Stimulated activated naive CD8-positive, alpha-beta T cell treated with anti-CD3 and anti-CD28 coated beads, Interleukin-15, amount 100 ng/mL, for 72 hours (primary cell): ENCODE results near the gene ZNF365.

Experiments
- ATAC-seq: fragments of 150-1000 bp; cut with Tn5 transposase; 2 replicates; pipeline ENCODE4 v1.10.0; 2021; ENCODE audit warnings: mild to moderate bottlenecking, moderate library complexity
- DNase-seq, 2 donors: peaks; one replicate each; pipeline ENCODE4 v3.0.0; 2021 to 2022
- H3K27ac Mint-ChIP-seq, 2 donors: one replicate each; pipeline ENCODE4 v1.8.0; 2022; ENCODE audit warnings: mild to moderate bottlenecking in 2 of 2, mixed read lengths in 2 of 2, moderate library complexity in 2 of 2
- H3K27me3 Mint-ChIP-seq: one replicate; pipeline ENCODE4 v1.8.0; 2022; ENCODE audit warnings: mixed read lengths
- H3K4me1 Mint-ChIP-seq: one replicate; pipeline ENCODE4 v1.8.0; 2022; ENCODE audit warnings: mild to moderate bottlenecking, mixed read lengths
- H3K4me3 Mint-ChIP-seq, 2 donors: one replicate each; pipeline ENCODE4 v1.8.0; 2022; ENCODE audit warnings: mild to moderate bottlenecking in 2 of 2, mixed read lengths in 2 of 2, moderate library complexity in 1 of 2
- H3K9me3 Mint-ChIP-seq, 2 donors: one replicate each; pipeline ENCODE4 v1.8.0; 2022; ENCODE audit warnings: mixed read lengths in 2 of 2

ZNF365 gene

GRCh38 chr10:62373995-62374861, at the start of gene ZNF365:
Gene ZNF365, plus strand, starts transcription at chr10:62374369. Its CDS starts 1,825 bp downstream, at chr10:62376194.
- H3K27me3 Mint-ChIP-seq = peaks cover 51% of the 10 kb centered on the region

GRCh38 chr10:62326176-62326575, 48.0 kb upstream of the ZNF365 start:
- Mint-ChIP-seq H3K4me1 (no peaks in the 10 kb centered on the region), H3K27ac (no peak overlapping the region), H3K27me3 (peaks cover 50% of the 10 kb centered on the region), H3K4me3 (no peak overlapping the region), H3K9me3 (peaks cover 0 to 11% of the 10 kb centered on the region in 2 donors)
- no peak for DNase-seq
- no peak for ATAC-seq

More at GRCh38 chr10:62373995-62374861, at the start of gene ZNF365:
- Mint-ChIP-seq H3K27ac (peak within 1 kb of the TSS in 1 of 2 donors; percentile 62), H3K4me3 (peak within 1 kb of the TSS; percentile 79 to 81), H3K9me3 (no peaks in the 10 kb centered on the region), H3K4me1 (peaks cover 12% of the 10 kb centered on the region)
- ATAC-seq (peak; percentile 82), DNase-seq (peak; percentile 29 to 30)

- ATAC-seq (no peak), DNase-seq (no peak)
- Mint-ChIP-seq H3K9me3 (peaks cover 6 to 7% of the 10 kb centered on the region in 2 donors), H3K27me3 (peaks cover 42% of the 10 kb centered on the region), H3K4me1 (no peaks in the 10 kb centered on the region), H3K27ac (no peak overlapping the region), H3K4me3 (no peak overlapping the region)
These were observed 46.3 kb upstream of the ZNF365 start for GRCh38 chr10:62327885-62328284.

GRCh38 chr10:62330213-62330612, 44.0 kb upstream of the ZNF365 start:
- ATAC-seq = no peak
- DNase-seq = no peak
- Mint-ChIP-seq H3K4me3 (no peak overlapping the region), H3K27me3 (peaks cover 29% of the 10 kb centered on the region), H3K4me1 (no peaks in the 10 kb centered on the region), H3K27ac (no peak overlapping the region), H3K9me3 (peaks cover 10 to 16% of the 10 kb centered on the region in 2 donors)

- no peak for ATAC-seq
- DNase-seq = no peak
- Mint-ChIP-seq H3K27me3 (peaks cover 25% of the 10 kb centered on the region), H3K9me3 (peaks cover 10 to 16% of the 10 kb centered on the region in 2 donors), H3K4me3 (no peak overlapping the region), H3K4me1 (no peaks in the 10 kb centered on the region), H3K27ac (no peak overlapping the region)
These were observed 41.8 kb upstream of the ZNF365 start for GRCh38 chr10:62332406-62332805.

- peaks cover 14 to 21% of the 10 kb centered on the region in 2 donors for H3K9me3 Mint-ChIP-seq
- no peaks in the 10 kb centered on the region for H3K4me1 Mint-ChIP-seq
- ATAC-seq = no peak
- DNase-seq = no peak
- no peak overlapping the region for H3K27ac Mint-ChIP-seq
- H3K27me3 Mint-ChIP-seq = peaks cover 25% of the 10 kb centered on the region
- no peak overlapping the region for H3K4me3 Mint-ChIP-seq
These were observed 40.9 kb upstream of the ZNF365 start for GRCh38 chr10:62333135-62333889.

- DNase-seq (no peak), ATAC-seq (no peak)
- H3K27me3 Mint-ChIP-seq = peaks cover 22% of the 10 kb centered on the region
- H3K4me1 Mint-ChIP-seq = no peaks in the 10 kb centered on the region
- no peak overlapping the region for H3K4me3 Mint-ChIP-seq
- peaks cover 17 to 25% of the 10 kb centered on the region in 2 donors for H3K9me3 Mint-ChIP-seq
- no peak overlapping the region for H3K27ac Mint-ChIP-seq
These were observed 40.0 kb upstream of the ZNF365 start for GRCh38 chr10:62333988-62334682.

GRCh38 chr10:62335326-62335725, 38.8 kb upstream of the ZNF365 start:
- ATAC-seq = no peak

GRCh38 chr10:62336404-62336803, 37.8 kb upstream of the ZNF365 start:
- H3K27ac Mint-ChIP-seq = peak overlapping the region in 1 of 2 donors; percentile 20
- no peak for DNase-seq
- peaks cover 18% of the 10 kb centered on the region for H3K27me3 Mint-ChIP-seq
- H3K4me1 Mint-ChIP-seq = no peaks in the 10 kb centered on the region
- ATAC-seq = no peak
- no peak overlapping the region for H3K4me3 Mint-ChIP-seq
- H3K9me3 Mint-ChIP-seq = peaks cover 23 to 42% of the 10 kb centered on the region in 2 donors

More at GRCh38 chr10:62335326-62335725, 38.8 kb upstream of the ZNF365 start:
- Mint-ChIP-seq H3K4me1 (no peaks in the 10 kb centered on the region), H3K9me3 (peaks cover 21 to 35% of the 10 kb centered on the region in 2 donors), H3K27ac (no peak overlapping the region), H3K27me3 (peaks cover 18% of the 10 kb centered on the region), H3K4me3 (no peak overlapping the region)
- DNase-seq = no peak

GRCh38 chr10:62341419-62341818, 32.8 kb upstream of the ZNF365 start:
- DNase-seq = no peak
- peaks cover 9% of the 10 kb centered on the region for H3K27me3 Mint-ChIP-seq
- H3K4me3 Mint-ChIP-seq = no peak overlapping the region
- no peak for ATAC-seq
- H3K27ac Mint-ChIP-seq = no peak overlapping the region
- H3K4me1 Mint-ChIP-seq = no peaks in the 10 kb centered on the region
- H3K9me3 Mint-ChIP-seq = peaks cover 30 to 49% of the 10 kb centered on the region in 2 donors

GRCh38 chr10:62343000-62343399, 31.2 kb upstream of the ZNF365 start:
- ATAC-seq = no peak
- Mint-ChIP-seq H3K4me1 (no peaks in the 10 kb centered on the region), H3K27me3 (peaks cover 9% of the 10 kb centered on the region), H3K4me3 (no peak overlapping the region), H3K9me3 (peaks cover 36 to 54% of the 10 kb centered on the region in 2 donors), H3K27ac (no peak overlapping the region)
- DNase-seq = no peak

GRCh38 chr10:62348029-62348428, 26.1 kb upstream of the ZNF365 start:
- Mint-ChIP-seq H3K27ac (no peak overlapping the region), H3K9me3 (peaks cover 43 to 61% of the 10 kb centered on the region in 2 donors), H3K4me1 (peaks cover 13% of the 10 kb centered on the region), H3K27me3 (peaks cover 17% of the 10 kb centered on the region), H3K4me3 (no peak overlapping the region)
- DNase-seq (no peak), ATAC-seq (no peak)

GRCh38 chr10:62352356-62352970, 21.7 kb upstream of the ZNF365 start:
- ATAC-seq (peak; percentile 87), DNase-seq (peak in 1 of 2 donors; percentile 16)
- H3K4me1 Mint-ChIP-seq = peaks cover 17% of the 10 kb centered on the region
- no peak overlapping the region for H3K4me3 Mint-ChIP-seq
- H3K27ac Mint-ChIP-seq = peak overlapping the region; percentile 23 to 79
- H3K27me3 Mint-ChIP-seq = peaks cover 8% of the 10 kb centered on the region
- H3K9me3 Mint-ChIP-seq = peaks cover 38 to 46% of the 10 kb centered on the region in 2 donors

- H3K4me1 Mint-ChIP-seq = peaks cover 17% of the 10 kb centered on the region
- H3K27me3 Mint-ChIP-seq = peaks cover 8% of the 10 kb centered on the region
- no peak overlapping the region for H3K27ac Mint-ChIP-seq
- ATAC-seq = no peak
- no peak overlapping the region for H3K4me3 Mint-ChIP-seq
- H3K9me3 Mint-ChIP-seq = peaks cover 28 to 46% of the 10 kb centered on the region in 2 donors
- DNase-seq = no peak
These were observed 19.3 kb upstream of the ZNF365 start for GRCh38 chr10:62354916-62355315.

GRCh38 chr10:62356447-62356846, 17.7 kb upstream of the ZNF365 start:
- ATAC-seq = no peak
- peaks cover 16 to 30% of the 10 kb centered on the region in 2 donors for H3K9me3 Mint-ChIP-seq

More at GRCh38 chr10:62356447-62356846, 17.7 kb upstream of the ZNF365 start:
- Mint-ChIP-seq H3K4me3 (no peak overlapping the region), H3K4me1 (peaks cover 17% of the 10 kb centered on the region), H3K27ac (no peak overlapping the region), H3K27me3 (no peaks in the 10 kb centered on the region)
- DNase-seq = no peak
